GM19240 (cell line): Measurements from ENCODE around the gene PTPRS.
"Not testable (repeated sequence)": the region's sequence is repeated elsewhere in the genome, so short reads cannot be mapped to it uniquely, and the experiment has no call there.

Source experiments
- DNase-seq: peaks from one replicate; pipeline ENCODE4 v3.0.0; 2011; ENCODE audit warnings: low spot score; ENCODE audit not compliant: insufficient read length

PTPRS gene

GRCh38 chr19:5340637-5341447 lies at the start of gene PTPRS:
Gene PTPRS (minus strand): TSS chr19:5340812. CDS start chr19:5286140, 54,672 bp downstream.
- no peak for DNase-seq

GRCh38 chr19:5389353-5389752 lies 48.7 kb upstream of the PTPRS start:
- DNase-seq, result no peak

- no peak for DNase-seq
Observed at GRCh38 chr19:5387472-5387871, 46.9 kb upstream of the PTPRS start.

- no peak for DNase-seq
Observed at GRCh38 chr19:5386841-5387240, 46.2 kb upstream of the PTPRS start.

GRCh38 chr19:5381197-5381596 lies 40.6 kb upstream of the PTPRS start:
- DNase-seq, result not testable (repeated sequence)

- no peak for DNase-seq
Observed at GRCh38 chr19:5380215-5380919, 39.8 kb upstream of the PTPRS start.

GRCh38 chr19:5376928-5377327 lies 36.3 kb upstream of the PTPRS start:
- no peak for DNase-seq

- DNase-seq, result no peak
Observed at GRCh38 chr19:5372572-5373200, 32.1 kb upstream of the PTPRS start.

GRCh38 chr19:5369962-5370367 lies 29.4 kb upstream of the PTPRS start:
- peak; percentile 33 for DNase-seq

- no peak for DNase-seq
Observed at GRCh38 chr19:5369304-5369703, 28.7 kb upstream of the PTPRS start.

- no peak for DNase-seq
Observed at GRCh38 chr19:5367530-5368133, 27.0 kb upstream of the PTPRS start.

GRCh38 chr19:5365905-5366304 lies 25.3 kb upstream of the PTPRS start:
- DNase-seq, result no peak

- DNase-seq, result no peak
Observed at GRCh38 chr19:5364674-5365073, 24.1 kb upstream of the PTPRS start.

GRCh38 chr19:5361839-5362238 lies 21.2 kb upstream of the PTPRS start:
- DNase-seq, result not testable (repeated sequence)

- DNase-seq, result no peak
Observed at GRCh38 chr19:5361407-5361806, 20.8 kb upstream of the PTPRS start.

- no peak for DNase-seq
Observed at GRCh38 chr19:5360003-5360780, 19.6 kb upstream of the PTPRS start.

GRCh38 chr19:5358173-5358800 lies 17.7 kb upstream of the PTPRS start:
- DNase-seq, result no peak

GRCh38 chr19:5357584-5357983 lies 17.0 kb upstream of the PTPRS start:
- DNase-seq, result no peak

GRCh38 chr19:5356918-5357317 lies 16.3 kb upstream of the PTPRS start:
- no peak for DNase-seq

- DNase-seq, result no peak
Observed at GRCh38 chr19:5356428-5356827, 15.8 kb upstream of the PTPRS start.

- no peak for DNase-seq
Observed at GRCh38 chr19:5355693-5356092, 15.1 kb upstream of the PTPRS start.
